GM12878 (cell line): Measurements from ENCODE around the gene ZDHHC22. TPM values are rescaled to one million over a fixed set of nuclear protein-coding genes. Genes with fewer than 3 reads are reported as not detected.
A peak's percentile ranks its signal among the peaks of the same experiment; 100 is the strongest.

Experiments
- ATAC-seq: fragments of 200-7000 bp; cut with Tn5 transposase; 3 replicates; pipeline ENCODE4 v1.9.1; 2020; ENCODE audit warnings: mild to moderate bottlenecking, moderate library complexity
- BruUV-seq: library from RNA; stranded (reverse); fragments of 400-500 nt; replicated peaks from 2 replicates; lab custom pipeline; 2021; lab: Mats Ljungman, UMichigan
- CTCF ChIA-PET: fragments of 300-600 bp; sonication (Branson Sonifier 250); formaldehyde crosslinking; extraction: SDS; loops from one replicate; lab custom pipeline; 2021; ENCODE audit warnings: inconsistent platforms; lab: Yijun Ruan, JAX
- POLR2A ChIA-PET: fragments of 350-600 bp; formaldehyde crosslinking; extraction: SDS; loops from one replicate; lab custom pipeline; 2021; ENCODE audit warnings: inconsistent platforms; lab: Charles Lee
- RAD21 ChIA-PET: fragments of 300-600 bp; sonication (Branson Sonifier 250); formaldehyde crosslinking; loops from one replicate; lab custom pipeline; 2023; ENCODE audit warnings: antibody characterized with exemption; ENCODE audit not compliant: unreplicated experiment; lab: Charles Lee
- SMC1A ChIA-PET: fragments of 300-600 bp; sonication (Branson Sonifier 250); formaldehyde crosslinking; loops from one replicate; lab custom pipeline; 2023; ENCODE audit not compliant: unreplicated experiment, uncharacterized antibody; lab: Charles Lee
- DNase-seq: peaks from one replicate; pipeline ENCODE4 v3.0.0-alpha.2; 2011; ENCODE audit warnings: low read depth, low spot score
- FAIRE-seq: peaks from 3 replicates; lab custom pipeline; 2011; peaks lifted over from hg19 to GRCh38; lab: Jason Lieb, UNC
- H2AFZ ChIP-seq: 2 replicates; pipeline ENCODE4 v1.6.0; 2011; ENCODE audit warnings: low read depth, low read length, control low read depth; ENCODE audit not compliant: control insufficient read depth
- H3K27ac ChIP-seq: 2 replicates; pipeline ENCODE4 v1.5.1; 2011; ENCODE audit warnings: control low read depth; ENCODE audit not compliant: control insufficient read depth, insufficient read depth
- H3K27me3 ChIP-seq, 2 experiments: replicated peaks in 1 of 2; 2 replicates each; pipeline versions ENCODE4 v1.6.0 to v1.6.1; 2011; ENCODE audit warnings: low read length in 1 of 2; ENCODE audit not compliant: control insufficient read depth in 2 of 2, insufficient read depth in 2 of 2
- H3K36me3 ChIP-seq, 2 experiments: 2 replicates each; pipeline ENCODE4 v1.5.1; 2011; ENCODE audit warnings: low read length in 1 of 2; ENCODE audit not compliant: control insufficient read depth in 2 of 2, insufficient read depth in 2 of 2
- H3K4me1 ChIP-seq: 2 replicates; pipeline ENCODE4 v1.6.1; 2011; ENCODE audit warnings: mild to moderate bottlenecking, low read length, moderate library complexity, mixed read lengths; ENCODE audit not compliant: control insufficient read depth, insufficient read depth
- H3K4me2 ChIP-seq: 2 replicates; pipeline ENCODE4 v1.6.0; 2011; ENCODE audit warnings: control low read depth; ENCODE audit not compliant: control insufficient read depth, insufficient read depth
- H3K4me3 ChIP-seq: fragments of 200-600 bp; sonication (generic); 2 replicates; pipeline ENCODE4 v1.5.1; 2016
- H3K79me2 ChIP-seq: 2 replicates; pipeline ENCODE4 v1.6.0; 2011; ENCODE audit warnings: low read length; ENCODE audit not compliant: control insufficient read depth, insufficient read depth
- H3K9ac ChIP-seq: 2 replicates; pipeline ENCODE4 v1.8.0; 2011; ENCODE audit warnings: low read length, control low read depth, mixed read lengths; ENCODE audit not compliant: control insufficient read depth, insufficient read depth
- H3K9me3 ChIP-seq: replicated peaks from 3 replicates; pipeline ENCODE4 v1.5.1; 2011; ENCODE audit warnings: mild to moderate bottlenecking, low read length; ENCODE audit not compliant: control insufficient read depth, insufficient read depth
- H4K20me1 ChIP-seq: 2 replicates; pipeline ENCODE4 v1.6.0; 2011; ENCODE audit not compliant: control insufficient read depth, insufficient read depth
- DPF2 ChIP-seq: fragments of 450-650 bp; IDR thresholded peaks from 2 replicates; pipeline ENCODE4 v1.6.1; 2017; ENCODE audit warnings: mild to moderate bottlenecking
- IKZF2 ChIP-seq, 2 experiments: fragments of 450-650 bp; IDR thresholded peaks; 2 replicates each; pipeline ENCODE4 v1.6.1; 2017; ENCODE audit warnings: mild to moderate bottlenecking in 2 of 2, moderate library complexity in 2 of 2
- MEF2B ChIP-seq: fragments of 450-650 bp; IDR thresholded peaks from 2 replicates; pipeline ENCODE4 v1.6.1; 2018; ENCODE audit warnings: mild to moderate bottlenecking, moderate library complexity; ENCODE audit not compliant: partially characterized antibody, poor library complexity, severe bottlenecking
- WGBS: methylation state at CpG from one replicate; pipeline ENCODE4 v1.1.6; 2016; ENCODE audit warnings: low lambda C conversion rate; ENCODE audit not compliant: insufficient replicate concordance, insufficient coverage; ENCODE audit errors: missing lambda C conversion rate; 5-methylcytosine and 5-hydroxymethylcytosine counted together
- in situ Hi-C: fragments of 300-500 bp; cut with MboI; formaldehyde crosslinking; loops from 9 replicates; pipeline ENCODE4 v1.14.3; 2018; ENCODE audit warnings: mixed read lengths
- intact Hi-C: fragments of 100-400 bp; cut with micrococcal nuclease; formaldehyde crosslinking; loops from one replicate; pipeline ENCODE4 v1.14.2; 2022; ENCODE audit not compliant: unreplicated experiment
- polyA plus RNA-seq, 11 experiments: library from polyadenylated mRNA; depleted of rRNA in 4 of 11; unstranded in 6 of 11; stranded (reverse) in 5 of 11; fragments of >200 nt; fragmentation: Nextera tagmentation in 4 of 11; fragmentation: Illumina TruSeq in 1 of 11; extraction: Ambion mirVana in 4 of 11; extraction: Trizol in 1 of 11; gene quantifications; 1 replicate in 1 of 11; 2 replicates in 10 of 11; pipeline versions ENCODE4 v1.2.1 to v1.2.3, GENCODE V29; 2011 to 2016; ENCODE audit warnings: inconsistent platforms in 2 of 11, missing spikeins in 2 of 11, low read depth in 1 of 11
- total RNA-seq, 4 experiments: library from RNA; depleted of rRNA in 3 of 4; stranded (reverse); fragments of >200 nt in 3 of 4; fragmentation: Illumina TruSeq in 1 of 4; extraction: Trizol in 1 of 4; gene quantifications; 2 replicates each; pipeline versions ENCODE4 v1.2.1 to v1.2.3, GENCODE V29; 2013 to 2021
- TF ChIP-seq, protein P1 (sequence below): fragments of 450-650 bp; IDR thresholded peaks from 2 replicates; pipeline ENCODE4 v1.6.1; 2017; ENCODE audit warnings: mild to moderate bottlenecking, low read depth, inconsistent platforms; ENCODE audit not compliant: poor library complexity, severe bottlenecking

The ZDHHC22 gene
- total and polyA plus RNA-seq, 10 of the 15 experiments (the other 5 are each of a cell fraction or from before 2014, with no cell fraction given), result 0.06 TPM; not detected in 9

DNA sequence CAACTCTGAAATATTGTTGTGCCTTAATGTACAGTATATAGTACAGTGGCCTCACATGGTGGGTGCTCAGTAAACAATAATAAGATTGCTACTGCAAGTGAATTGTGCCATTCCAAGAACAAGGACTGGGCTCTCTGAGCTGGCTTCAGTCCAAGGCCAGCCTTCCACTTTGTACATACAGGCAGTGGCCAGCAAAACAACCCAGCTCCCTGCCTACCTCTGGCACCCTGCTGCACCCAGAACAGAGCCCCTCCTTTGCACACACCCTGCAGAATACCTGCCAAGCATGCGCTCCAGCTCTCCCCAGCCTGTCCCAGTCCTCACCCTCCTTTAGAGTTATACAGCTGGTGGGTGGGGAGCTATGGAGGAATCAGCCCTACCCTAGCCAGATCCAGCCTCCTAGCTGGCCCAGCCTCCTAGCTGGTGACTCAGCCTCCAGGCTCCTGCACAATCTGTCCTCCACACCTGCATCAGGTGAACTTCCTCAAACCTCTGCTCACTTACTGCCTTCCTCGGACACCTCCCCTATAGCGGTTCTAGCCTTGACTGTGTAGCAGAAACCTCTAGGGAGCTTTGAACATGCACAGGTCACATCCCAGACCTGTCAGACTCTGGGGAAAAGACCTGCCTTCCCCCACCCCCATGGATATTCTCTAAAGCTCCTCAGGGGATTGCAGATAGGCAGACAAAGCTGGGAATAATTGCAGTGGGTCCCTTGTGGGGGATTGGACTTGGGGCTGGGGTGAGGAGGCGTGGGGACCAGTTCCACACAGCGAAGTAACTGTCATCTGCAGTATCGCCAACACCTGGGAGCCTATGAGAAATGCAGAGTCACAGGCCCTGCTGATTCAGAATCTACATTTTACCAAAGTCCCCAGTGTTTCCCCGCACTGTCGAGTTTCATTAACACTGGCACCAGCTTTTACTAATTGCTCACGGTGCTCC is 17.9 kb downstream of the ZDHHC22 start:
- Histone ChIP-seq H3K27ac (no peak overlapping the region), H3K9ac (no peak overlapping the region), H4K20me1 (no peaks in the 10 kb centered on the region), H3K36me3 (no peaks in the 10 kb centered on the region), H3K4me3 (no peak overlapping the region; the same call in 1 of the 2 replicates), H3K9me3 (no peaks in the 10 kb centered on the region), H3K4me2 (peak overlapping the region; percentile 90), H2AFZ (no peak overlapping the region), H3K79me2 (no peaks in the 10 kb centered on the region), H3K4me1 (peaks cover 53% of the 10 kb centered on the region), H3K27me3 (peaks cover 6 to 7% of the 10 kb centered on the region in 2 experiments; a peak in 2 of 4 replicates)
- FAIRE-seq (no peak), DNase-seq (no peak), ATAC-seq (no peak)
- intact Hi-C loops, result no loop called here
- TF ChIP-seq DPF2 (no peak), IKZF2 (IDR thresholded peaks at IDR 0.05) (0 out of 4 replicates have a peak, but pooled peaks have one; percentile 26 to 29), MEF2B (peak; percentile 78)
- TF ChIP-seq, protein P1, sequence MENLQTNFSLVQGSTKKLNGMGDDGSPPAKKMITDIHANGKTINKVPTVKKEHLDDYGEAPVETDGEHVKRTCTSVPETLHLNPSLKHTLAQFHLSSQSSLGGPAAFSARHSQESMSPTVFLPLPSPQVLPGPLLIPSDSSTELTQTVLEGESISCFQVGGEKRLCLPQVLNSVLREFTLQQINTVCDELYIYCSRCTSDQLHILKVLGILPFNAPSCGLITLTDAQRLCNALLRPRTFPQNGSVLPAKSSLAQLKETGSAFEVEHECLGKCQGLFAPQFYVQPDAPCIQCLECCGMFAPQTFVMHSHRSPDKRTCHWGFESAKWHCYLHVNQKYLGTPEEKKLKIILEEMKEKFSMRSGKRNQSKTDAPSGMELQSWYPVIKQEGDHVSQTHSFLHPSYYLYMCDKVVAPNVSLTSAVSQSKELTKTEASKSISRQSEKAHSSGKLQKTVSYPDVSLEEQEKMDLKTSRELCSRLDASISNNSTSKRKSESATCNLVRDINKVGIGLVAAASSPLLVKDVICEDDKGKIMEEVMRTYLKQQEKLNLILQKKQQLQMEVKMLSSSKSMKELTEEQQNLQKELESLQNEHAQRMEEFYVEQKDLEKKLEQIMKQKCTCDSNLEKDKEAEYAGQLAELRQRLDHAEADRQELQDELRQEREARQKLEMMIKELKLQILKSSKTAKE, result peak; percentile 56
- 8% methylated on average over 9 of the region's 9 CpGs for WGBS
- in situ Hi-C loops, result no loop called here
- RAD21 ChIA-PET, result interaction anchor here (0.6 to 5.7 kb wide), 25 partner anchors 10 to 250 kb away, joined by 3 to 185 read pairs (median 8); partner anchors contain the start of gene CIPC
- CTCF ChIA-PET, result interaction anchor here (0.5 to 21.2 kb wide), 35 partner anchors 7 to 706 kb away, joined by 3 to 445 read pairs (median 4); partner anchors contain the start of genes CIPC, GSTZ1 and POMT2
- SMC1A ChIA-PET, result interaction anchor here (0.6 to 20.2 kb wide), 20 partner anchors 9 to 447 kb away, joined by 3 to 428 read pairs (median 7); partner anchors contain the start of gene CIPC
- no TSS peak for BruUV-seq
- POLR2A ChIA-PET, result interaction anchor here (0.6 to 5.2 kb wide), 6 partner anchors 21 to 77 kb away, joined by 3 to 68 read pairs (median 4); partner anchors contain the start of gene CIPC
